GM11168 (cell line): Measurements from ENCODE around the gene FAM120A.

ENCODE experiments used
- in situ Hi-C: fragments of 300-500 bp; cut with MboI; formaldehyde crosslinking; loops from one replicate; pipeline ENCODE4 v1.12.0; 2022; ENCODE audit warnings: low sequenced_read_pairs; ENCODE audit not compliant: unreplicated experiment

The FAM120A gene

GRCh38 chr9:93543117-93543516, 91.6 kb downstream of the FAM120A start:
- in situ Hi-C loops: no loop called here

- in situ Hi-C loops: no loop called here
Observed at GRCh38 chr9:93546356-93546755, 94.9 kb downstream of the FAM120A start.

GRCh38 chr9:93549611-93550010, 98.1 kb downstream of the FAM120A start:
- in situ Hi-C loops: no loop called here

GRCh38 chr9:93552923-93553322, 101.4 kb downstream of the FAM120A start:
- in situ Hi-C loops: no loop called here

GRCh38 chr9:93555370-93555769, 103.9 kb downstream of the FAM120A start:
- in situ Hi-C loops: loop anchor here (5.0 kb wide), 1 partner anchor 73 kb away; no protein-coding TSS in a partner anchor

- in situ Hi-C loops: loop anchor here (5.0 kb wide), 1 partner anchor 75 kb away; no protein-coding TSS in a partner anchor
Observed at GRCh38 chr9:93557366-93558137, 106.1 kb downstream of the FAM120A start.

- in situ Hi-C loops: loop anchor here (5.0 kb wide), 1 partner anchor 76 kb away; no protein-coding TSS in a partner anchor
Observed at GRCh38 chr9:93558503-93558902, 107.0 kb downstream of the FAM120A start.

GRCh38 chr9:93560991-93561390, 109.5 kb downstream of the FAM120A start:
- in situ Hi-C loops: no loop called here

- in situ Hi-C loops: no loop called here
Observed at GRCh38 chr9:93562157-93562556, 110.7 kb downstream of the FAM120A start.

- in situ Hi-C loops: no loop called here
Observed at GRCh38 chr9:93565089-93565488, 113.6 kb downstream of the FAM120A start.

- in situ Hi-C loops: no loop called here
Observed at GRCh38 chr9:93566408-93567270, 115.2 kb downstream of the FAM120A start.

- in situ Hi-C loops: no loop called here
Observed at GRCh38 chr9:93567271-93567959, 115.9 kb downstream of the FAM120A start.

- in situ Hi-C loops: no loop called here
Observed at GRCh38 chr9:93568169-93568568, 116.7 kb downstream of the FAM120A start.

- in situ Hi-C loops: no loop called here
Observed at GRCh38 chr9:93569621-93570174, 118.2 kb downstream of the FAM120A start.

GRCh38 chr9:93572221-93572620, 120.7 kb downstream of the FAM120A start:
- in situ Hi-C loops: no loop called here

- in situ Hi-C loops: no loop called here
Observed at GRCh38 chr9:93572636-93573515, 121.4 kb downstream of the FAM120A start.

- in situ Hi-C loops: no loop called here
Observed at GRCh38 chr9:93573516-93573828, 122.0 kb downstream of the FAM120A start.

- in situ Hi-C loops: no loop called here
Observed at GRCh38 chr9:93574091-93574899, 122.8 kb downstream of the FAM120A start.
